Upper lobe of left lung (tissue), 4 donors: ENCODE results near the gene RNLS.
"Not testable (repeated sequence)": the region's sequence is repeated elsewhere in the genome, so short reads cannot be mapped to it uniquely, and the experiment has no call there.

Experiments used
- EP300 ChIP-seq, 4 donors: sonication (generic); formaldehyde crosslinking; IDR thresholded peaks; one replicate each; pipeline ENCODE4 v1.5.1; 2017; ENCODE audit warnings: antibody characterized with exemption in 4 of 4, control low read depth in 2 of 4
- POLR2A ChIP-seq, 4 donors: fragments of 450-650 bp; IDR thresholded peaks; one replicate each; pipeline ENCODE4 v1.5.1; 2016 to 2017; ENCODE audit warnings: antibody characterized with exemption in 4 of 4, mild to moderate bottlenecking in 2 of 4
- POLR2AphosphoS5 ChIP-seq, 2 donors: sonication (generic); formaldehyde crosslinking; IDR thresholded peaks; one replicate each; pipeline ENCODE4 v1.5.1; 2017; ENCODE audit warnings: antibody characterized with exemption in 2 of 2
- TF ChIP-seq, protein P1 (sequence below), 6 experiments: fragments of 450-650 bp in 4 of 6; fragments of 200-600 bp in 2 of 6; sonication (generic) in 2 of 6; IDR thresholded peaks; one replicate each; pipeline ENCODE4 v1.5.1; 2016 to 2019; ENCODE audit warnings: antibody characterized with exemption in 6 of 6

DNA sequence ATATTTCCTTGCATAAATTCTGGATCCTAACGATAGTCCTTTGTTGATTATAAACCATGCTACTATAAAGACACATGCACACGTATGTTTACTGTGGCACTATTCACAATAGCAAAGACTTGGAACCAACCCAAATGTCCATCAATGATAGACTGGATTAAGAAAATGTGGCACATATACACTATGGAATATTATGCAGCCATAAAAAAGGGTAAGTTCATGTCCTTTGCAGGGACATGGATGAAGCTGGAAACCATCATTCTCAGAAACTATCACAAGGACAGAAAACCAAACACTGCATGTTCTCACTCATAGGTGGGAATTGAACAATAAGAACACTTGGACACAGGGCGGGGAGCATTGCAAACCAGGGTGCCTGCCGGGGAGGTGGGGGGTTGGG is 306.2 kb downstream of the RNLS start:
- TF ChIP-seq, protein P1, sequence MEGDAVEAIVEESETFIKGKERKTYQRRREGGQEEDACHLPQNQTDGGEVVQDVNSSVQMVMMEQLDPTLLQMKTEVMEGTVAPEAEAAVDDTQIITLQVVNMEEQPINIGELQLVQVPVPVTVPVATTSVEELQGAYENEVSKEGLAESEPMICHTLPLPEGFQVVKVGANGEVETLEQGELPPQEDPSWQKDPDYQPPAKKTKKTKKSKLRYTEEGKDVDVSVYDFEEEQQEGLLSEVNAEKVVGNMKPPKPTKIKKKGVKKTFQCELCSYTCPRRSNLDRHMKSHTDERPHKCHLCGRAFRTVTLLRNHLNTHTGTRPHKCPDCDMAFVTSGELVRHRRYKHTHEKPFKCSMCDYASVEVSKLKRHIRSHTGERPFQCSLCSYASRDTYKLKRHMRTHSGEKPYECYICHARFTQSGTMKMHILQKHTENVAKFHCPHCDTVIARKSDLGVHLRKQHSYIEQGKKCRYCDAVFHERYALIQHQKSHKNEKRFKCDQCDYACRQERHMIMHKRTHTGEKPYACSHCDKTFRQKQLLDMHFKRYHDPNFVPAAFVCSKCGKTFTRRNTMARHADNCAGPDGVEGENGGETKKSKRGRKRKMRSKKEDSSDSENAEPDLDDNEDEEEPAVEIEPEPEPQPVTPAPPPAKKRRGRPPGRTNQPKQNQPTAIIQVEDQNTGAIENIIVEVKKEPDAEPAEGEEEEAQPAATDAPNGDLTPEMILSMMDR (IDR thresholded peaks at IDR 0.05), result not testable (repeated sequence)
- TF ChIP-seq POLR2AphosphoS5, POLR2A, EP300 (IDR thresholded peaks at IDR 0.05): not testable (repeated sequence)
